ENCODE measurements around the gene CSF1R.

The CSF1R gene

DNA sequence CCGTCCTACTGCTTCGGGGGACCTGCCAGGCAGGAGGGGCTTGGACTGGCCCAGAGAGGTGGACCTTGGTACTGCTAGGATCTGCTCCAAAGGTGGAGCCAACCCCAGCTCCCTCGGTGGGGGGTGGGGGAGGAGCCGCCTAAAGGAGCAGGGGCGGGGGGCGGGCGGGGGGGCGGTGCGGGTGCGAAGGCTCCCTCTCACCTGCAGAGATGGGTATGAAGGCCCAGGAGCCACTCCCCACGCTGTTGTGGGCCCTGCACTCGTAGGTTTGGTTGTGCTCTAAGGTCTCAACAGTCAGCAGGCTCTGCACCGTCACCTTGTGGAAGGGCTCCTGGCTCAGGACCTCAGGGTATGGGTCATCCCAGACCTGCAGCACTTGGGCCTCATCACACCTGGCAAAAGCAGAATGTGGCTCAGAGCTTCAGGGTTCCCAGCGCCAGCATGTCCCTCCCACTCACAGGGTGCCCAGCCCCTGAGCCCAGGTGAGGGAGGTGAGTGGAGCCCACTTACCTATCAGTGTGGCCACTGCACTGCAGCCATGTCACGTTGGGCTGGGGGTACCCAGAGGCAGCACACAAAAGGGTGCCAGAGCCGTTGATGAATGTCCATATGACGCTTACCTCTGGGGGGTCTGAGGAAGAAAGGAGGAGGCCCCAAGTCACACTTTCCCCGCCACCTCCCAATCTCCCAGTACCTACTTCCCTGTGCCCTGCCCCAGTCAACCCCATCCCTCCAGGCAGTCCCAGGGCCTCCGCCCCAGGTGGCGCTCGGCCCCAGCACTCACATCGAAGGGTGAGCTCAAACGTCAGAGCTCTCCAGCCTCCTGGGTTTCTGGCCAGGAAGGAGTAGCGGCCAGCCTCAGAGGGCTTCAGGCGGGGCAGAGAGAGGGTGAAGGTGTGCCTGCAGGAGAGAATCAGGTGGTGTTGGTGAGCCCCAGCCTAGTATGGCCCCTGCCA is 16.4 kb downstream of the CSF1R start:
- DNase-seq, result peak; percentile 45

DNA sequence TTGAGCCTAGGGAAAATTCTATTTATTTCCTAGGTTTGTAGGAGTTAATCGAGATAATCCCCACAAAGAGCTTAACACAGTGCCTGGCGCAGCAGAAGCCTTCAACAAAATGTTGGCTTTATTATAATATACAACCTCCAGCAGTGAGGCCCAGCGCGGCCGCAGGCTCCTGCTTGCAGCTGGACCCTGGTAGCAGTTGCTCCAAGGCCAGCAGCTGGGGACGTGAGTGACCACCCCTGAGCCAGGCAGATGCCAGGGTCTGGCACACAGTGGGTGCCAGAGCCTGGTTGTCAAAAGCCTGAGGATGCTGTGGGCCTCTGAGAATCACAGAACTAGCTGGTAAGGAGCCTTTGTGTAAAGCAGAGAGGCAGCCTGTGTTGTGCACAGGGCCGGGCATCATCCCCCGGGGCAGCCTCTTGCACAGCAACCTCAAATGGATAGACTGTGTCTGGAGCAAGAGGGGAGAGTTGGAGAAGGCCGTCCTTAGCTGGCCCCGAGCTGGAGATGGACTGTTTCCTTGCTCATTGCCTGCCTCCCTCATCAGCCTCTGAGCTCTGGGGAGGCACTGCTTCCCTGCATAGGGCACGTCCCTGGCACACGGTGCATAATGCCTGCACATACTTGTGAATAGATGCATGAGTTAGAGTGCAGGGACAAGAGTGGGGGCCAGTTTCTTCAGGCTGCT is 17.3 kb downstream of the CSF1R start:
- peak; percentile 34 for DNase-seq

DNA sequence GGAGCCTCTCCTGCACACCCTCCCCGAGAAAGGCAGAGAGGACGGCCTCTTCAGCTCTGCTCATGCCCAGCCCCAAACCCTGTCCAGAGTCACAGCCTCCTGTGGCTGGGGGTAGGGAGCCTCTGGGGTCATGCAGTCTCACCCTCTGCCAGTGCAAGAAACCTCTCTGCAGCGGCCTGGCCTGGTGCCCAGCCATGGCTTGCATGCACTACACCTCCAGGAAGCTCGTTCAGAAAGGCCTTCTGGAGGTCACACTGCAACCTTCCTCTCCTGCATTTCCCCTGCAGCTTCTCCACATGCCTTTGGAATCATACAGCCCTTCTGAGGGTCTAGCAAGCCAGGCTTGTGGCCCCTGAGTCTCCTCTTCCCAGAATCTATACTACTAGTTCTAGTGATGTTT is 17.9 kb downstream of the CSF1R start:
- peak; percentile 54 for DNase-seq

DNA sequence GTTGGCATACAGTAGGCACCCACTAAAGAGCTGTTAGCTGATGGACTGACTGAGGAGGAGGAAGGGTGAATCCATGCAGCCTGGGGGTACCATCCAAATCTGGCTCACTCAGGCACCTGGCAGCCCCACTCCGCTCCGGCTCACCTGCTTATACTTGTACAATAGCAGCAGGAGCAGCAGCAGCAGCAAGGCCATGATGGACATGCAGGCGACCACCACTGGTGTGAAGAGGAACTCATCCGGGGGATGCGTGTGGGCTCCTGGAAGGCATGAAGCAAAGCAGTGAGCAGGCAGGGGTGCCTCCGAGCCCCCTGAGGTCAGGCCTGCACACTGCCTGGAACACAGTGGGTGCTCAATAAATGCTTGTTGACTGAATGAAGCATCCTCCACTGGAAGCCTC is 18.3 kb downstream of the CSF1R start:
- peak; percentile 55 for DNase-seq

DNA sequence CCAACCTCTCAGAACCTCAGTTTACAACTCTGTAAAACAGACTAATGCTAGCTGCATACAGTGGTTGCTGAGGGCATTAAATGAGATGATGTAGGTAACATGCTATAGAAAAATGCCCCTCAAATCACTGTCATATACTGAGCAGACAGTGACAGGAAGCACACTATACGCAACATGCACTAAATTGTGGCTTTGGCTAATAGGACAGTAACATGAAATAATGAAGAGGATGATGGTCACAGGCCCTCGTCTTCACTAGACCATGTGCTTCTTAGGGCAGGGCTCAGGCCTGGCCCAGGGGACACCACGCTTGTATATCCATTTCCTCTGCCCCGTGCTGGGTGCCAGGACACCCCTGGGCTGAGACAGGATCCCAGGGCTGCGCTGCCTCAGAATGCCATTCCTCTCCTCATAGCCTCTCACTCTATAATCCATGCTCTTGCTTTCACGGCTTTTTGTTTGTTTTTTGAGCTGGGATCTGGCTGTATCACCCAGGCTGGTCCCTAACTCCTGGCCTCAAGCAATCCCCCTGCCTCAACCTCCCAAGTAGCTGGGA is 18.9 kb downstream of the CSF1R start:
- peak; percentile 14 for DNase-seq

DNA sequence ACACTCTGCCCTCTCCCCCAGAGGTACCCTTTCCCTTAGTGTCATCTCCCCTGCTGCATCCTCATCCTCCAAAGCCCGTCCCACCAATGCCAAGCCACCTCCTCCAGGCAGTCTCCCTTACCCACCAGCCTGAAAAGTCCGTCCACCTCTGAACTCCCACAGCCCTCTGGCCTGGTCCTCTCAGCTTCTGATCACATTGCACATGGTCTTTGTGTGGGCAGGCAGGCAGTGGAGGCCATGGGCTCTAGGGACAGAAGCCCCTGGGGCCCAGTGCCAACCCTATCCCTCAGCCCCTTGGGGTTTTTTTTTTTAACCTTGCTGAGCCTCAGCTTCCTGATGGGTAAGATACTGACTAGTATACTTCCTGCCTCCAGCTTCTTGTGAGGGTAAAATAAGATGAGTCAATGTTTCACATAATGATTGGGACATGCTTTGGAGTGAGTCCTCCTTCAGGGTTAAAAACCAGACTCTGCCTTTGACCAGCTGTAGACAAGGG is 19.4 kb downstream of the CSF1R start:
- peak; percentile 39 for DNase-seq

DNA sequence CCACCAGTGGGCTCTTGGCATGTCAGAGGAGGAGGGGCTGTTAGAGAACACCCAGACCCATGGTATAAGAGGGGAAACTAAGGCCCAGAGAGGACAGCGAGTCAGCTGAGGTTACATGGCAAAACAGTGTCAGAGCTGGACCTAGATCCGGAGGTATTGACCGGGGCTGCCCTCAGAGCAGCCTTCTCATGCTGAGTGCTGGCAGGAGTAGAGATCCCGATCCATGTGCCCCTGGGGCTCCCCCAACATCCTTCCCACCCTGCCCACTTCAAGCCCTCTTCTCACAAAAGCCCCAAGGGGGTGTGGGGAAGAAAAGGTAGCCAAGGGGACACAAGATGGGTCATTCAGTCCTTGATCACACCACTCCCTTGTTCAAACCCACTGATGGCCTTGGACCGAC is 19.9 kb downstream of the CSF1R start:
- peak; percentile 12 for DNase-seq

DNA sequence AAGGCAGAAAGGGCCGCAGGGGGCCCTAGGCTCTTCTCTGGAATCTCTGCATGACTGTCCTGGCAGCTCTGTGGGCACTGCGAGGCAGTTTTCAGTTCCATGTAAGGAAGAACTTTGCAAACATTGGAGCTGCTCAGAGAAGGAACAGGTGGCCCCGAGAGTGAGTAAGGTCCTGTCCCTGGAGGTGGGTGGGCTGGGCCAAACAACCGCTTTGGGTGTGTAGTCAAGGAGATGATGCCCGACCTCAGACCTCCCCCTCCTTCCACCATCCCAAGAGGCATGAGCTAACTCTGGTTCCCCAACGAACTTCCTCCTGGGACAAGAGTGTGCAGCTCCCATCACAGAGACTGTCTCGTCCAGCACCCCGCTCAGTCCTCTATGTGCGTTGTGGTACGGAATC is 20.5 kb downstream of the CSF1R start:
- DNase-seq, result peak; percentile 45

DNA sequence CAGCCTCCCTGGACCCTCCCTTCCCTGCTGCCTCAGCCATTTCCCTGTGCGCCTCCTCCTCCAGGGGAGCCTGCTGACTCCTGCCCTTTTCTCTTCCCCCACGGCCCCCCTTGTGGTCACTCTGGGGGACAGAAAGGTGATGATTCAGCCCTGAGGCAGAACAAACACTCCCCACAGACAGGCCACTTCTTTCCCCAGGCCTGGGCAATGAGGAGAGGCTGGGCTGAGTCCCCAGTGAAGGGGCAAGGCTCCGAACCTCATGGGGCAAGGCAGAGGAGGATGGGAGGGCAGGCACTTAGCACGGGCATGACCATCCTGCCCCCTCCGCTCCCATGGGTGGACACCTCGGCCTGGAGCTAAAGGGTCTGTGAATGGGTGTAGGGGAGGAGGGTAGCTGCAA is 21.0 kb downstream of the CSF1R start:
- DNase-seq, result peak; percentile 53

DNA sequence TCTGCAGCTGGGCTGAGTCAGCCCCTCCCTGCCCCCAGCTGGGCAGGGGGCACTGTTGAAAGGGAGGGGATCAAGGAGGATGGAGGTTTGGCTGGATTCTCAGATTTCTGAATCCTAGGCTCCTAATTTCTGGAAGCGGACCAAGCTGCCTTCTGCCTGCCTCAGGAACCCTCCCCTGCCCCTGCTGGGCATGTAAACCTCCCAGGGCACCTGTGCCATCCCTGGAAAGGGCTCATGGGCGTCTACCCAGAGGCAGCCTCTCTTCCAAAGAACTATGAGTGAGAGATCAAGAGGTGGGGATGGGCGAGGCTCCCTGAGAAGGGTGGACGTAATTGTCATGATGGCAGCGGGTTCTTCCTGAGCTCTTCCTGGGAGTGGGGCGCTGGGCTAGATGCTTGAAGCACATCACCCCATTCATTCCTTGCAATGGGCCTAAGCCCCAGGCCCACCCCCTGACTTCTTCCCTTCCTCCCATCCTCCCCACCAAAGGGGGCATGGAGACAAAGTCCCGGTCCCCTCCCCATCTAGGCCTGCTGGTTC is 21.6 kb downstream of the CSF1R start:
- DNase-seq, result no peak

DNA sequence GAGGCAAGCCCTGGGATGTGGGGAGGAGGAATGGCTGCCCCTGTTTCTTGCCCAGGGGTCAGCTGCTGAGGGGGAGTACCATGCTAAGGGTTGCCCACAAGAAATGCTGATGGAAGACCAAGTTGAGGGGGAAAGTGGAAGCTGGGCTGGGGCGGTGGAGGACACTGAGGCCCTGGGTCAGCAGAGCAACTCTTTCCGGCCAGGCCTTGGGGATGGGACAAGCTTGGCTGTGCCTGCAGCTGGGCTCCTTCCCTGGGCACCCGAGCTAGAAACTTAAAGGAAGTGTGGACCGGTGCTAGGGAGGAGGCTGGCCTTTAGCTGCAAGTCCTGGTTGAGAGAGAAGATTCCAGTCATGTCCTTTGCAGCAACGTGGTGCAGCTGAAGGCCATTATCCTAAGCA is 22.7 kb downstream of the CSF1R start:
- DNase-seq, result no peak

DNA sequence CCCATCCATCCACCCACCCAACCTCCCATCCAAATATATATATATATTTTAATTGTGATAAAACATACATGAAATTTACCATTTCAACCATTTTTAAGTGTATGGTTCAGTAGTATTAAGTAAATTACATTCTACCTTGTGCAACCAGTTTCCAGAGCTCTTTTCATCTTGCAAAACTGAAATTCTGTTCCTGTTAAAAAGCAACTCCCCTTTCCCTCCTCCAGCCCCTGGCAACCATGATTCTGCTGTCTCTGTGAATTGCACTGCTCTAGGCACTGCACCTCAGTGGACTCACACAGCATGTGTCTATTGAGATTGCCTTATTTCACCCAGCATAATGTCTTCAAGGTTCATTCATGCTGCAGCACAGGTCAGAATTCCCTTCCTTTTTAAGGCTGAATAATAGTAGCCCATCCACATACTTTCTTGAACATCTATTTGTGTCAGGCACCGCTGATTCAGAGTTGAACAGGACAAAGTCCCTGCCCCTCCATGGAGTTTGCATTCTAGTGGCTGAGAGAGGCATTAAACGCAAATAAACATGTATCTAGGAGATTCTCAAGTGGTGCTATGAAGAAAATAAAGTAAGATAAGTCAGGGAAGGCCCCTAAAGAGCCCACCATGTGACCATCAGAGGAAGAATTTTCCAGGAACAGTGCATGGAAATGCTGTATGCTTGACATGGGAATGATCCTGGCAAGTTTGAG is 24.0 kb downstream of the CSF1R start:
- DNase-seq, result no peak

DNA sequence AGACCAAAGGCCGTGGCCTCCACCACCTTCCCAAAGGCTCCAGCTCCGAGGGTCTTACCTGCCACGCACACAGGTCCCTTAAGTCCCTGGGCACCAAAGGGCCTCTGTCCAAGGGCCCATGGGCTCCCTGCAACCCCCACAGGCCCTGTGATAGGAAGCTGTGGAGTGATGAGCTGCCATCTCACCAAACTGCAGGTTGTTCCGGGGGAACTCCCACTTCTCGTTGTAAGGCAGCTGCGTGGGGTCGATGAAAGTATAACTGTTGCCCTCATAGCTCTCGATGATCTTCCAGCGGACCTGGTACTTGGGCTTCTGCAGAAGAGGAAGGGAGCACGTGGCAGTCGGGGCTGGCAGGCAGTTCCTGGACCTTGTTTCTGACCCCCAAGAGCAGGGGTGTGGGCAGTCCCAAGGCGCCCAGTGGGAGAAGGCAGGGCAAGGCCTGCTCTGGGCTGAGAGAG is 24.8 kb downstream of the CSF1R start:
- peak; percentile 41 for DNase-seq

DNA sequence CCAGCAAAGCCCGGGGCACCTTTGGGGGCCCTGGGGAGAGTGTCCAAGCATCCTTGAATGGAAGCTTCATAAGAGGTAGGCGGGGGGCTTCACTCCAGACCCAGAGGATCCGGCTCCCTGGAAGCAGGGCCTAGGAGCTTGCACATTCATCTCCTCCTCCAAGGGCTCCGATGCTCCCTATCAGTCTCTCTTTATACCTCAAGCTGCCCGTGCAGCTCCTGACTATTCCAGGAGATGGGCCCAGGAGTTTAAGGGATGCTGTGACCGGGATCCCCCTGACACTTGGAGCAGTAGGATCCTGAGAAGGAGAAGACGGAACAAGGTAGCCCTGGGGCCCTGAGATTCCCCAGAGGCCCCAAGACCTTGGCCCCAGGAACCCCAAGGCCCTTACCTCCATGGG is 25.9 kb downstream of the CSF1R start:
- no peak for DNase-seq

DNA sequence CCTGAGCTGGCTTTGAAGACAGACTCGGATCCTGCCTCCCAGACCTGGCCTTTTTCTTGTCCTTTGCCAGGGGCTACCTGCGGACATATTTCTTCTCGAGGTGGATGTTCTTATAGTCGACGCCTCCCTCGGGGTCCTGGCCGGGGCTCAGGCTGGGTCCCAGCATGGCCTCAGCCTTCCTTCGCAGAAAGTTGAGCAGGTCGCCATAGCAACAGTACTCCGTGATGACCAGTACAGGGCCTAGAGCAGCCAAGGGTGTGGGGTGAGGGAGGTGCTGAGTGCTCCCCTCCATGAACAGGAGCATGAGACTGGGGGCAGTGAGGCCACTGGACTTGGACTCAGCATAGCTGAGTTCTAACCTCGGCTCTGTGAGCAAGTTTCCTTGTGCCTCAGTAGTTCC is 26.7 kb downstream of the CSF1R start:
- peak; percentile 50 for DNase-seq

DNA sequence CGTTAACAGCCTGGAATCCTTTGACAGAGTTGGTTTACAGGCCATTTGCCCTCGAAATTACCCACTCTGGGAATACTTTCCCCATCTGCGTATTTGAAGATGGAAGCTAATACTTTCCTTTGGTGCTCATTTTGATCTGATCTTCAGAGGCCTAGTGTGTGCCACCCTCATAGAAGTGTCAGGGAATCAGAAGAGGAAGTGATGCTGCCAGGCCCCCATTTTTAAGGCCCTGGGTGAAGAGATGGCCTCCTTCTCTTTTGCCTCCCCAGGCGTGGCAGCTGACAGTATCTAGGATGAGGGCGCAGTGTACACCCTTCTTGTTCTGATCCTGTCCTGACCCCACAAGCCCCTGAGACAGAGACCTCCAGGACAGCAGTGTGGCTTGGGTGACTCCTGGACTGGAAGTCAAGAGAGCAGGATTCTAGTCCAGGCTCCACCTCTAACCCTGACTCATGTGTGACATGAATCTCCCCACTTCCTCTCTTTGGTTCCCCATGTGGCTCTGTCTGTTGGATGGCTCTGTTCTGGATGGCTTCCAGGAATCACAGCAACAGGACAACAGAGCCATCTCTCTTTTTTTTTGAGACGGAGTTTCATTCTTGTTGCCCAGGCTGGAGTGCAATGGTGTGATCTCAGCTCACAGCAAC is 27.8 kb downstream of the CSF1R start:
- DNase-seq, result peak; percentile 25

DNA sequence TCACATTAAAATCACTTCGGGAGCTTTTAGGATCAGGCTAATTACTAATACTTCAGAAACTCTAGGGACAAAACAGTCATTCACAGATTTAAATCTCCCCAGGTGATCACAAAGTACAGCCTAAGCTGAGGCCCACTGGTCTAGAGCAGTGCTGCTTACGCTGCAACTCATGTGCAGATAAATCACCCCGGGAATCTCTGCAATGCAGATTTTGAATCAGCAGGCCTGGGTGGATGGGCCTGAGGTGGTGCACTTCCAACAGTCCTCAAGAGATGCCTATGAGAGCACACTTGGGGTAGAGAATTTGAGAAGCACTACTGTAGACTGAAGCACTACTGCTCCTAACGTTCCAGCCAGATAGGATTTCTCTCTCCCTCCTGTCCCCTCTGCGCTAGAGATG is 28.4 kb downstream of the CSF1R start:
- DNase-seq, result peak; percentile 4

DNA sequence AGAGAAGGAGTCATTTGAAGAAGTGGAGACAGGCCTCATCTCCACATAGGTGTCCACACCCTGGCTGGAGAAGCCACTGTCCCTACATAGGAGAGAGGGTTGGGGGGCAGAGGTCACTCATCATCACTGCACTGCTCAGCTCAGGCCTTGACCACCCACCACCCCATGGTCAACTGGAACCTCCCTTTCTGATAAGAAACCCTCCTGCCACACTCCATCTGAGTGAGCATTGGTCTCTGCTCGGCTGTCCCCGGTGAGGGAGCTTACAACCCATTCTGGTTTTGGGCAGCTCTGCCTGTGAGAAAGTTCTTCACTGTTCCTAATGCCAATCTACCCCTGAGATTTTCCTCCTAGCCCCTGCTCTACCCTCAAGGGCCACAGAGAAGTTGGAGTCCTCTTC is 28.8 kb downstream of the CSF1R start:
- DNase-seq, result no peak

DNA sequence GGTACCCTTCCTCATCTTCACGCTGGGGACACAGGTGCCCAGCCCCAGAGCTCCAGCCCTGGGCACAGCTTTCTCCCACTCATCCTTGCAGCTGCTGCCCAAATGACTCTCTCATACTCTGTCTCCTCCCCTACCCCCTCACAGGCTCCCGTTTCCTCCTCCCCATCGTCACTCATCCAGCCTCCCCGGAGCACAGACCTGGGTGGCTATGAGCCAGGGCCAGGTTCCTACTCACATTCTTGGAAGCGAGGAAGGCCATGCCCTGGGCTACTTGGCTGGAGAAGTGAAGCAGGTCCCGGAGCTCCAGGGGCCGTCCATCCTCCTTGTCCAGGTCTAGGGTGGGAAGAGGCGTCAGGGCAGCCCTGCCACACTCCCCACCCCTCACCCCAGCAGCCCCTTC is 29.3 kb downstream of the CSF1R start:
- no peak for DNase-seq

DNA sequence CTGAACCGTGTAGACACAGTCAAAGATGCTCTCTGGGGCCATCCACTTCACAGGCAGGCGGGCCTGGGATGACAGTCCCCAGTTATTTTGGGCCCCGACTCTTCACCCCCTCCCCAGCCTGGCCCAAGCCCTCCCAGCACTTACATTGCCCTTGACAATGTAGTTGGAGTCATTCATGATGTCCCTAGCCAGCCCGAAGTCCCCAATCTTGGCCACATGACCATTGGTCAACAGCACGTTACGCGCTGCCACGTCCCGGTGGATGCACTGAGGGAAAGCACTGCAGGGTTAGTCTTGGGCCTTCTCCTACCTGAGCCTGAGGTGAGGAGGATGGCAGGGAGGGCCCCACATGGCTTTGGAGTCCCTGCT is 30.3 kb downstream of the CSF1R start:
- DNase-seq, result no peak

DNA sequence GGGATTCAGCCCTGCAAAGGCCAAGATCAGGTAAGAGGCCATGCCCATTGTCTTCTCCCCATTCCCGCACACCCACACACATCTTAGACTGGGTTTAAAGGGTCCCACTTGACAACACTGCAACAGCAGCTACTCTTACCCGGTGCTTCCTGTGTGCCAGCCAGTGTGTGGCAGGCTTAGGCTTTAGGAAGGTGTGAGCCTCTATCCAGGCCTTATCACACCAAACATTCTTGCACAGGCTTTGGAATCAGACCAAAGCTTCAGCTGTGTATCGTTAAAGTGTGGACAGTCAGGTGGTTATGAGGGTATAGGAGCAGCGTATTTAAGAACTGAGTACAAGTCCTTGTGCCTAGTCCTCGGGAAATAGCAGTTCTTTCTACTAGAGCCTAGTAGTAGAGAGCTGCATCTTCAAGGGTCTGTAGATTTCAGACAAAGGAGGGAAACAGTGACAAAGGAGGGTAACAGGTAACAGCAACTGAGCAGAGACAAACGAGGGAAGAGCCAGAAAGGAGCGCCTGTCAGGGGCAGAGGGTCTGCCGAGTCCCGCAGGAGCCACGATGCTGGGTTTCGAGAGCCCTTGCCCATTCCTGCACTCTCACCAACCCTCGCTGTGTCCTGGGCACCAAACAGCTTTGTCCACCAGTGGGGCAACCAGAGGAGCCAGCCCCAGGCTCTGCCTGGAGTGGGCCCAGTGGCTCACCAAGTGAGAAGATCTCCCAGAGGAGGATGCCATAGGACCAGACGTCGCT is 30.9 kb downstream of the CSF1R start:
- DNase-seq, result no peak

DNA sequence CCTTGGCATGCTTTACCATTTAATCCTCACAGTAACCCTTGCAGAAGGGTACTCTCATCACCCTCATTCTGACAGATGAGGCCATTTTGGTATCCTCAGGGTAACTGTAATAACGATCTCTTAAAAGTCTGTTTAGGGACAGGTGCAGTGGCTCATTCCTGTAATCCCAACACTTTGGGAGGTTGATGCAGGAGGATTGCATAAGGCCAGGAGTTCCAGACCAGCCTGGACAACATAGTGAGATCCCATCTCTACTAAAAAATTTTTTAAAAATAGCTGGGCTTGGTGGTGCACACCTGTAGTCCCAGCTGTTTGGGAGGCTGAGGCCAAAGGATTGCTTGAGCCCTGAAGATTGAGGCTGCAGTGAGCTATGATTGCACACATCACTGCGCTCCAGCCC is 31.8 kb downstream of the CSF1R start:
- no peak for DNase-seq
